Measurements from ENCODE around the gene TNFRSF12A.

The TNFRSF12A gene

GRCh38 chr16:3030222-3031212 is 10.3 kb downstream of the TNFRSF12A start:
- FAIRE-seq (no peak), DNase-seq (ENCODE audit: insufficient read length, low spot score) (no peak)
- TF ChIP-seq POLR2A (IDR thresholded peaks at IDR 0.05; ENCODE audit: low read depth, low read length): no peak

GRCh38 chr16:3032624-3033023 is 12.5 kb downstream of the TNFRSF12A start:
- FAIRE-seq: no peak
- TF ChIP-seq POLR2A (IDR thresholded peaks at IDR 0.05; ENCODE audit: low read depth, low read length): no peak
- DNase-seq (ENCODE audit: insufficient read length, low spot score): no peak

GRCh38 chr16:3035289-3035971 is 15.3 kb downstream of the TNFRSF12A start:
- no peak for TF ChIP-seq POLR2A (IDR thresholded peaks at IDR 0.05; ENCODE audit: low read depth, low read length)
- FAIRE-seq (no peak), DNase-seq (ENCODE audit: insufficient read length, low spot score) (no peak)

- FAIRE-seq: no peak
- DNase-seq (ENCODE audit: insufficient read length, low spot score): no peak
- no peak for TF ChIP-seq POLR2A (IDR thresholded peaks at IDR 0.05; ENCODE audit: low read depth, low read length)
These were observed 16.0 kb downstream of the TNFRSF12A start for GRCh38 chr16:3035972-3036725.

GRCh38 chr16:3036726-3037315 is 16.7 kb downstream of the TNFRSF12A start, which contains the start of gene BICDL2:
BICDL2 (minus strand) TSS chr16:3036944; CDS start chr16:3035496, 1,448 bp downstream.
- FAIRE-seq: no peak
- no peak for TF ChIP-seq POLR2A (IDR thresholded peaks at IDR 0.05; ENCODE audit: low read depth, low read length)
- DNase-seq (ENCODE audit: insufficient read length, low spot score): no peak

- no peak for DNase-seq (ENCODE audit: insufficient read length, low spot score)
- FAIRE-seq: no peak
- no peak for TF ChIP-seq POLR2A (IDR thresholded peaks at IDR 0.05; ENCODE audit: low read depth, low read length)
These were observed 18.1 kb downstream of the TNFRSF12A start for GRCh38 chr16:3038256-3038655.

- no peak for FAIRE-seq
- no peak for DNase-seq (ENCODE audit: insufficient read length, low spot score)
- TF ChIP-seq POLR2A (IDR thresholded peaks at IDR 0.05; ENCODE audit: low read depth, low read length): no peak
These were observed 18.7 kb downstream of the TNFRSF12A start for GRCh38 chr16:3038896-3039295.

GRCh38 chr16:3042376-3042775 is 22.2 kb downstream of the TNFRSF12A start:
- FAIRE-seq (no peak), DNase-seq (ENCODE audit: insufficient read length, low spot score) (no peak)
- no peak for TF ChIP-seq POLR2A (IDR thresholded peaks at IDR 0.05; ENCODE audit: low read depth, low read length)

- TF ChIP-seq POLR2A (IDR thresholded peaks at IDR 0.05; ENCODE audit: low read depth, low read length): no peak
- DNase-seq (ENCODE audit: insufficient read length, low spot score): no peak
- FAIRE-seq: no peak
These were observed 24.5 kb downstream of the TNFRSF12A start for GRCh38 chr16:3044708-3045107.

- FAIRE-seq (no peak), DNase-seq (ENCODE audit: insufficient read length, low spot score) (no peak)
- no peak for TF ChIP-seq POLR2A (IDR thresholded peaks at IDR 0.05; ENCODE audit: low read depth, low read length)
These were observed 25.8 kb downstream of the TNFRSF12A start, which contains the start of gene MMP25 for GRCh38 chr16:3045758-3046640. MMP25 (plus strand) TSS chr16:3046561; CDS start chr16:3046918, 357 bp downstream.

- no peak for DNase-seq (ENCODE audit: insufficient read length, low spot score)
- TF ChIP-seq POLR2A (IDR thresholded peaks at IDR 0.05; ENCODE audit: low read depth, low read length): no peak
- no peak for FAIRE-seq
These were observed 26.6 kb downstream of the TNFRSF12A start for GRCh38 chr16:3046641-3047386.

- no peak for DNase-seq (ENCODE audit: insufficient read length, low spot score)
- no peak for FAIRE-seq
- 0 out of 2 replicates have a peak, but pooled peaks have one; percentile 11 for TF ChIP-seq POLR2A (IDR thresholded peaks at IDR 0.05; ENCODE audit: low read depth, low read length)
These were observed 27.2 kb downstream of the TNFRSF12A start for GRCh38 chr16:3047387-3047720.

All from H54 (cell line).